Astrocyte (in vitro differentiated cells and primary cell): Measurements from ENCODE around the gene REXO1.

ENCODE experiments used
- CTCF ChIP-seq: IDR thresholded peaks from 2 replicates; pipeline ENCODE4 v1.5.1; 2011; ENCODE audit warnings: low read depth, mild to moderate bottlenecking, inconsistent platforms, low read length, moderate library complexity; ENCODE audit not compliant: insufficient read depth
- EZH2 ChIP-seq: IDR thresholded peaks from 2 replicates; pipeline ENCODE4 v1.6.1; 2012; ENCODE audit warnings: mild to moderate bottlenecking, low read length, inconsistent platforms; ENCODE audit not compliant: insufficient read depth

GRCh38 chr19:1865172-1866010, 17.1 kb upstream of the REXO1 start:
- TF ChIP-seq CTCF (no peak), EZH2 (no peak)
